Suprapubic skin (tissue), 3 donors: Measurements from ENCODE around the gene ELMO1.

Experiments
- CTCF ChIP-seq, 2 donors: fragments of 200-600 bp in 1 of 2; fragments of 450-650 bp in 1 of 2; sonication (generic) in 1 of 2; IDR thresholded peaks; one replicate each; pipeline ENCODE4 v1.5.1; 2016 to 2019; ENCODE audit warnings: antibody characterized with exemption in 2 of 2, mild to moderate bottlenecking in 1 of 2, moderate library complexity in 1 of 2
- EP300 ChIP-seq: sonication (generic); formaldehyde crosslinking; IDR thresholded peaks from one replicate; pipeline ENCODE4 v1.6.1; 2017; ENCODE audit warnings: antibody characterized with exemption
- POLR2A ChIP-seq, 2 donors: fragments of 450-650 bp; IDR thresholded peaks; one replicate each; pipeline ENCODE4 v1.6.1; 2017; ENCODE audit warnings: antibody characterized with exemption in 2 of 2, mild to moderate bottlenecking in 2 of 2, moderate library complexity in 2 of 2

- no peak for TF ChIP-seq CTCF (IDR thresholded peaks at IDR 0.05)
- no peak for TF ChIP-seq EP300
- TF ChIP-seq POLR2A (IDR thresholded peaks at IDR 0.05), result no peak
Measured at GRCh38 chr7:37330775-37331174, 117.9 kb downstream of the ELMO1 start.
